SK-N-SH (cell line): ENCODE data around the gene SEMA3B. TPM values are rescaled to one million over a fixed set of nuclear protein-coding genes. Genes with fewer than 3 reads are reported as not detected.

Experiments
- CTCF ChIA-PET: fragments of 300-600, 350-600 bp; formaldehyde crosslinking; extraction: SDS; loops from one replicate; lab custom pipeline; 2021; lab: Yijun Ruan, JAX
- POLR2A ChIA-PET: fragments of 350-600 bp; sonication (Branson Sonifier 250); formaldehyde crosslinking; extraction: SDS; loops from one replicate; lab custom pipeline; 2020; ENCODE audit warnings: antibody characterized with exemption, inconsistent platforms; lab: Yijun Ruan, JAX
- DNase-seq: peaks from one replicate; pipeline ENCODE4 v3.0.0; 2012
- H2AFZ ChIP-seq: fragments of 200-600 bp; sonication (generic); 2 replicates; pipeline ENCODE4 v1.8.1; 2016; ENCODE audit warnings: antibody characterized with exemption, mild to moderate bottlenecking, low read depth
- H3F3A ChIP-seq: fragments of 200-600 bp; sonication (generic); replicated peaks from 2 replicates; pipeline ENCODE3; 2016; ENCODE audit warnings: antibody characterized with exemption, mild to moderate bottlenecking; ENCODE audit not compliant: insufficient read depth
- H3K27ac ChIP-seq, 2 experiments: fragments of 200-500 bp in 1 of 2; fragments of 200-600 bp in 1 of 2; sonication (Bioruptor generic) in 1 of 2; sonication (generic), shearing (Covaris generic) in 1 of 2; 2 replicates each; pipeline versions ENCODE4 v1.5.1 to v1.6.1; 2014 to 2016; ENCODE audit warnings: low read depth in 2 of 2, inconsistent platforms in 1 of 2, low read length in 1 of 2, mild to moderate bottlenecking in 1 of 2, mixed read lengths in 1 of 2
- H3K27me3 ChIP-seq: fragments of 200-600 bp; sonication (generic), shearing (Covaris generic); 2 replicates; pipeline ENCODE4 v1.6.1; 2016; ENCODE audit warnings: mixed run types; ENCODE audit not compliant: insufficient read depth
- H3K36me3 ChIP-seq, 2 experiments: fragments of 200-500 bp in 1 of 2; fragments of 200-600 bp in 1 of 2; sonication (Bioruptor generic) in 1 of 2; sonication (generic) in 1 of 2; replicated peaks in 1 of 2; 2 replicates each; pipeline versions ENCODE3 to v1.5.1; 2014 to 2016; ENCODE audit warnings: low read length in 1 of 2, mild to moderate bottlenecking in 1 of 2; ENCODE audit not compliant: insufficient read depth in 2 of 2, control insufficient read depth in 1 of 2
- H3K4me1 ChIP-seq, 2 experiments: fragments of 200-500 bp in 1 of 2; fragments of 200-600 bp in 1 of 2; sonication (Bioruptor generic) in 1 of 2; sonication (generic), shearing (Covaris generic) in 1 of 2; 2 replicates each; pipeline versions ENCODE4 v1.5.1 to v1.6.1; 2014 to 2016; ENCODE audit warnings: low read depth in 1 of 2, low read length in 1 of 2, mixed run types in 1 of 2; ENCODE audit not compliant: insufficient read depth in 2 of 2, control insufficient read depth in 1 of 2
- H3K4me2 ChIP-seq: fragments of 200-600 bp; sonication (generic), shearing (Covaris generic); 2 replicates; pipeline ENCODE4 v1.6.1; 2017; ENCODE audit warnings: mixed run types
- H3K4me3 ChIP-seq, 2 experiments: fragments of 200-500 bp in 1 of 2; fragments of 200-600 bp in 1 of 2; sonication (Bioruptor generic) in 1 of 2; sonication (generic), shearing (Covaris generic) in 1 of 2; 2 replicates each; pipeline versions ENCODE4 v1.5.1 to v1.8.1; 2014 to 2016; ENCODE audit warnings: low read depth in 2 of 2, inconsistent platforms in 1 of 2, low read length in 1 of 2, mild to moderate bottlenecking in 1 of 2, mixed read lengths in 1 of 2, moderate library complexity in 1 of 2
- H3K79me2 ChIP-seq: fragments of 200-600 bp; sonication (generic); 2 replicates; pipeline ENCODE4 v1.8.1; 2017; ENCODE audit warnings: mild to moderate bottlenecking; ENCODE audit not compliant: insufficient read depth
- H3K9ac ChIP-seq: fragments of 200-600 bp; sonication (generic); 2 replicates; pipeline ENCODE4 v1.6.1; 2017; ENCODE audit warnings: mixed run types
- H3K9me2 ChIP-seq: fragments of 200-600 bp; sonication (generic); 2 replicates; pipeline ENCODE4 v1.6.1; 2017; ENCODE audit warnings: mixed run types
- H3K9me3 ChIP-seq: fragments of 200-600 bp; sonication (generic); 2 replicates; pipeline ENCODE4 v1.6.1; 2017; ENCODE audit warnings: mixed run types, mild to moderate bottlenecking, moderate library complexity
- H4K20me1 ChIP-seq: fragments of 200-600 bp; sonication (generic); 2 replicates; pipeline ENCODE4 v1.6.1; 2017; ENCODE audit warnings: mild to moderate bottlenecking, mixed run types; ENCODE audit not compliant: insufficient read depth
- CHD2 ChIP-seq: fragments of 150-350 bp; IDR thresholded peaks from 2 replicates; pipeline ENCODE4 v1.6.1; 2018; ENCODE audit warnings: low read length; ENCODE audit not compliant: partially characterized antibody
- EP300 ChIP-seq, 2 experiments: IDR thresholded peaks; 2 replicates each; pipeline versions ENCODE4 v1.4.0 to v1.6.1; 2012; ENCODE audit warnings: borderline replicate concordance in 1 of 2, low read depth in 1 of 2, low read length in 1 of 2
- EZH2phosphoT487 ChIP-seq: fragments of 200-600 bp; sonication (generic); IDR thresholded peaks from 2 replicates; pipeline ENCODE4 v1.6.1; 2017; ENCODE audit warnings: low read depth, mixed run types, mild to moderate bottlenecking, antibody characterized with exemption, moderate library complexity, borderline replicate concordance
- GABPA ChIP-seq: IDR thresholded peaks from 2 replicates; pipeline ENCODE4 v1.4.0; 2012; ENCODE audit warnings: low read depth, mild to moderate bottlenecking
- JUND ChIP-seq: IDR thresholded peaks from 2 replicates; pipeline ENCODE4 v1.4.0; 2012
- NRF1 ChIP-seq: IDR thresholded peaks from 2 replicates; pipeline ENCODE4 v1.6.1; 2012; ENCODE audit warnings: low read depth, mild to moderate bottlenecking, low read length
- RCOR1 ChIP-seq: fragments of 150-350 bp; IDR thresholded peaks from 2 replicates; pipeline ENCODE4 v1.6.1; 2017; ENCODE audit warnings: antibody characterized with exemption, low read length
- RXRA ChIP-seq: IDR thresholded peaks from 2 replicates; pipeline ENCODE4 v1.4.0; 2012; ENCODE audit warnings: low read depth, mild to moderate bottlenecking, borderline replicate concordance
- TAF1 ChIP-seq: IDR thresholded peaks from 2 replicates; pipeline ENCODE4 v1.6.1; 2012; ENCODE audit warnings: low read depth, mild to moderate bottlenecking, low read length, moderate library complexity, borderline replicate concordance
- TCF12 ChIP-seq: IDR thresholded peaks from 2 replicates; pipeline ENCODE4 v1.4.0; 2012
- YY1 ChIP-seq: IDR thresholded peaks from 2 replicates; pipeline ENCODE4 v1.4.0; 2012; ENCODE audit warnings: low read depth, mild to moderate bottlenecking
- WGBS: methylation state at CpG from one replicate; pipeline ENCODE4 v1.1.6; 2017; ENCODE audit warnings: low lambda C conversion rate; 5-methylcytosine and 5-hydroxymethylcytosine counted together
- polyA plus RNA-seq, 3 experiments: library from polyadenylated mRNA; depleted of rRNA; stranded (reverse); fragments of >200 nt; gene quantifications; 2 replicates each; pipeline ENCODE4 v1.2.3, GENCODE V29; 2012
- TF ChIP-seq, protein P1 (sequence below): fragments of 200-600 bp; sonication (generic); IDR thresholded peaks from 2 replicates; pipeline ENCODE4 v1.6.1; 2017; ENCODE audit warnings: antibody characterized with exemption, mild to moderate bottlenecking, moderate library complexity
- TF ChIP-seq, protein P2 (sequence below): fragments of 150-350 bp; IDR thresholded peaks from 2 replicates; pipeline ENCODE4 v1.6.1; 2017; ENCODE audit warnings: antibody characterized with exemption, low read length, low read depth, borderline replicate concordance
- TF ChIP-seq, protein P3 (sequence below): IDR thresholded peaks from 2 replicates; pipeline ENCODE4 v1.4.0; 2012; ENCODE audit warnings: low read depth
- TF ChIP-seq, protein P4 (sequence below): IDR thresholded peaks from 2 replicates; pipeline ENCODE4 v1.6.1; 2012; ENCODE audit warnings: mild to moderate bottlenecking, low read depth, low read length, moderate library complexity

The SEMA3B gene
- polyA plus RNA-seq, 1 of the 3 experiments (the other 2 are of a cell fraction), result 14.9 TPM

DNA sequence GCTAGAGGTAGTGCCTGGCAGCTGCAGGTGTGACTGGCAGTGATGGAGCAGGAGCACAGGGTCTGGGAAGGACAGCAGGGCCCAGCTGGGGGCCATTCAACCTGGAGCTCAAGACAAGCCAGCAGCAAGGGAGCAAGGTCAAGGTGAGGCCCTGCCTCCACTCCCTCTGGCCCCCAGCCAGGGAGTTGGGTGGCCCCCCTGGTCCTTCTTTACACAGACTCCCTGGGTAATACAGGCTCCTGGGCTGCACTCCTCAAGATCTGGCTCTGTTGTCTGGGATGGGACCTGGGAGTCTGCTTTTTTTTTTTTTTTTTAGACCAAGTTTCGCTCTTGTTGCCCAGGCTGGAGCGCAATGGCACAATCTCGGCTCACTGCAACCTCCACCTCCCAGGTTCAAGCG lies 18.4 kb upstream of the SEMA3B start:
- DNase-seq, result no peak
- Histone ChIP-seq H2AFZ (no peak overlapping the region), H3K27me3 (no peaks in the 10 kb centered on the region), H3K4me3 (no peak overlapping the region), H3K9ac (no peak overlapping the region), H3K79me2 (peaks cover 94% of the 10 kb centered on the region), H3F3A (peaks cover 20% of the 10 kb centered on the region), H3K9me2 (no peaks in the 10 kb centered on the region), H3K27ac (no peak overlapping the region), H3K4me1 (peaks cover 23 to 37% of the 10 kb centered on the region in 2 experiments; a peak in 3 of 4 replicates), H3K36me3 (peaks cover 9 to 34% of the 10 kb centered on the region in 2 experiments), H4K20me1 (peaks cover 90% of the 10 kb centered on the region), H3K9me3 (no peaks in the 10 kb centered on the region), H3K4me2 (no peak overlapping the region)
- WGBS, result 100% methylated on average over 4 of the region's 4 CpGs
- CTCF ChIA-PET, result interaction anchor here (0.9 to 61.6 kb wide), 9 partner anchors 8 to 130 kb away, joined by 3 to 1375 read pairs (median 7); partner anchors contain the start of genes GNAI2 and GNAT1
- POLR2A ChIA-PET, result interaction anchor here (1.1 kb wide), 1 partner anchor 10 kb away, joined by 4 read pairs; no protein-coding TSS in a partner anchor
- TF ChIP-seq EP300 (IDR thresholded peaks at IDR 0.05; ENCODE audit: borderline replicate concordance in 1 of 2, low read depth in 1 of 2, low read length in 1 of 2) (no peak), CHD2 (no peak), EZH2phosphoT487 (no peak), RXRA (no peak), NRF1 (no peak), JUND (no peak), GABPA (no peak), TCF12 (no peak), RCOR1 (no peak), YY1 (no peak), TAF1 (no peak)
- TF ChIP-seq, protein P1, sequence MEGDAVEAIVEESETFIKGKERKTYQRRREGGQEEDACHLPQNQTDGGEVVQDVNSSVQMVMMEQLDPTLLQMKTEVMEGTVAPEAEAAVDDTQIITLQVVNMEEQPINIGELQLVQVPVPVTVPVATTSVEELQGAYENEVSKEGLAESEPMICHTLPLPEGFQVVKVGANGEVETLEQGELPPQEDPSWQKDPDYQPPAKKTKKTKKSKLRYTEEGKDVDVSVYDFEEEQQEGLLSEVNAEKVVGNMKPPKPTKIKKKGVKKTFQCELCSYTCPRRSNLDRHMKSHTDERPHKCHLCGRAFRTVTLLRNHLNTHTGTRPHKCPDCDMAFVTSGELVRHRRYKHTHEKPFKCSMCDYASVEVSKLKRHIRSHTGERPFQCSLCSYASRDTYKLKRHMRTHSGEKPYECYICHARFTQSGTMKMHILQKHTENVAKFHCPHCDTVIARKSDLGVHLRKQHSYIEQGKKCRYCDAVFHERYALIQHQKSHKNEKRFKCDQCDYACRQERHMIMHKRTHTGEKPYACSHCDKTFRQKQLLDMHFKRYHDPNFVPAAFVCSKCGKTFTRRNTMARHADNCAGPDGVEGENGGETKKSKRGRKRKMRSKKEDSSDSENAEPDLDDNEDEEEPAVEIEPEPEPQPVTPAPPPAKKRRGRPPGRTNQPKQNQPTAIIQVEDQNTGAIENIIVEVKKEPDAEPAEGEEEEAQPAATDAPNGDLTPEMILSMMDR, result no peak
- TF ChIP-seq, protein P2, sequence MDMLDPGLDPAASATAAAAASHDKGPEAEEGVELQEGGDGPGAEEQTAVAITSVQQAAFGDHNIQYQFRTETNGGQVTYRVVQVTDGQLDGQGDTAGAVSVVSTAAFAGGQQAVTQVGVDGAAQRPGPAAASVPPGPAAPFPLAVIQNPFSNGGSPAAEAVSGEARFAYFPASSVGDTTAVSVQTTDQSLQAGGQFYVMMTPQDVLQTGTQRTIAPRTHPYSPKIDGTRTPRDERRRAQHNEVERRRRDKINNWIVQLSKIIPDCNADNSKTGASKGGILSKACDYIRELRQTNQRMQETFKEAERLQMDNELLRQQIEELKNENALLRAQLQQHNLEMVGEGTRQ, result no peak
- TF ChIP-seq, protein P3, sequence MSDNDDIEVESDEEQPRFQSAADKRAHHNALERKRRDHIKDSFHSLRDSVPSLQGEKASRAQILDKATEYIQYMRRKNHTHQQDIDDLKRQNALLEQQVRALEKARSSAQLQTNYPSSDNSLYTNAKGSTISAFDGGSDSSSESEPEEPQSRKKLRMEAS, result no peak
- TF ChIP-seq, protein P4, sequence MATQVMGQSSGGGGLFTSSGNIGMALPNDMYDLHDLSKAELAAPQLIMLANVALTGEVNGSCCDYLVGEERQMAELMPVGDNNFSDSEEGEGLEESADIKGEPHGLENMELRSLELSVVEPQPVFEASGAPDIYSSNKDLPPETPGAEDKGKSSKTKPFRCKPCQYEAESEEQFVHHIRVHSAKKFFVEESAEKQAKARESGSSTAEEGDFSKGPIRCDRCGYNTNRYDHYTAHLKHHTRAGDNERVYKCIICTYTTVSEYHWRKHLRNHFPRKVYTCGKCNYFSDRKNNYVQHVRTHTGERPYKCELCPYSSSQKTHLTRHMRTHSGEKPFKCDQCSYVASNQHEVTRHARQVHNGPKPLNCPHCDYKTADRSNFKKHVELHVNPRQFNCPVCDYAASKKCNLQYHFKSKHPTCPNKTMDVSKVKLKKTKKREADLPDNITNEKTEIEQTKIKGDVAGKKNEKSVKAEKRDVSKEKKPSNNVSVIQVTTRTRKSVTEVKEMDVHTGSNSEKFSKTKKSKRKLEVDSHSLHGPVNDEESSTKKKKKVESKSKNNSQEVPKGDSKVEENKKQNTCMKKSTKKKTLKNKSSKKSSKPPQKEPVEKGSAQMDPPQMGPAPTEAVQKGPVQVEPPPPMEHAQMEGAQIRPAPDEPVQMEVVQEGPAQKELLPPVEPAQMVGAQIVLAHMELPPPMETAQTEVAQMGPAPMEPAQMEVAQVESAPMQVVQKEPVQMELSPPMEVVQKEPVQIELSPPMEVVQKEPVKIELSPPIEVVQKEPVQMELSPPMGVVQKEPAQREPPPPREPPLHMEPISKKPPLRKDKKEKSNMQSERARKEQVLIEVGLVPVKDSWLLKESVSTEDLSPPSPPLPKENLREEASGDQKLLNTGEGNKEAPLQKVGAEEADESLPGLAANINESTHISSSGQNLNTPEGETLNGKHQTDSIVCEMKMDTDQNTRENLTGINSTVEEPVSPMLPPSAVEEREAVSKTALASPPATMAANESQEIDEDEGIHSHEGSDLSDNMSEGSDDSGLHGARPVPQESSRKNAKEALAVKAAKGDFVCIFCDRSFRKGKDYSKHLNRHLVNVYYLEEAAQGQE, result no peak
